Activated T-cell treated with anti-CD3 and anti-CD28 coated beads for 48 hours (primary cell): ENCODE measurements around the gene FBN1.

ENCODE experiments used
- DNase-seq: peaks from one replicate; pipeline ENCODE4 v3.0.0-alpha.2; 2020; ENCODE audit warnings: low read depth

FBN1 gene

DNA sequence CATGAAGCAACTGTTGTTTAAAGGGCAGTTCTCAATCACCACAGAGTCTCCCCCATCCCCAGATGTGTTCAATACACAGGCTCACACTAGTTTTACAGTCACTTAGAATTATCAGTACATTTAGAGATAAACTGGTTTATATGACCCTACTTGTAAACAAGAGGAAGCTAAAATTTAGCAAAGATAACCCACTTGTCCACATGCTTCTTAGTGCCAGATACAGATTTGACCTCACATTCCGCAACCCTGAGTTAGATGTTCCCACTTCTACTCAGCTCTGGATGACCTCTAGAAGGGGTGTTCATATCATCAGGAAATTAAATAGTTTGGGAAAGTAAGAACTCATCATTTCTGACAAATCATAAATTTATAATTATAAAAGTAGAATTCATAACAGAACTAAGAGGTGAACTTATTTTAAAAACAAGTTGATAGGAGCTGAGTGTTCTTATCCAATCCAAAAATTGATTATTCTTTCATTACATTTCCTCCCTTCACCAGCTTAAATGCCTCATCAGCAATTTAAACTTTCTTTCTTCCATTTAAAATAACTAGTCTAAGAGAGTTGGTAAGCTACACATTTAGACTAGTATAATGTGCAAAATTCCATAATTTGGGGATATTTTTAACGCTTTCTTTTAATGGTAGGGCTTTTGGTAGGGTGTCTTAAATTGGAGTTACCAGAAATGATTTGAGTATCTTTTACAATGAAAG is 131.2 kb downstream of the FBN1 start:
- no peak for DNase-seq

DNA sequence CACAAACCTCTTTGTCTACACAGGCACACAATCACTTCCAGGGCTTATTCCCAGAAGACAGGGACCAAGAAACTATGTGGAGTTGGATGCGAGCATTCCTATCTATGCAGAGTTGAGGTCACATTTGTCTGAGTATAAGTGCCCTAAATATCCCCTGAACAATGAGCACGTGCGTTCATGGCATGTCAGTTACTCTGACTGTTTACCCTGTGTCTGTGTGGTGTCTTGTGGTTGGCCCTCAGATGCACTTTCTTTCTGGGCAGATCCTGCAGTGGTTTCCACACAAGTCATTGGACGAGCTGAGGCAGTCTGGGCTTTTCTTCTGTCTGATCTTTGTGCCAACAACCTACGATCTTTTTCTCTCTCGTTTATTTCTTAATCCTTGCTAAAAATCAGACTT is 134.5 kb downstream of the FBN1 start:
- no peak for DNase-seq

DNA sequence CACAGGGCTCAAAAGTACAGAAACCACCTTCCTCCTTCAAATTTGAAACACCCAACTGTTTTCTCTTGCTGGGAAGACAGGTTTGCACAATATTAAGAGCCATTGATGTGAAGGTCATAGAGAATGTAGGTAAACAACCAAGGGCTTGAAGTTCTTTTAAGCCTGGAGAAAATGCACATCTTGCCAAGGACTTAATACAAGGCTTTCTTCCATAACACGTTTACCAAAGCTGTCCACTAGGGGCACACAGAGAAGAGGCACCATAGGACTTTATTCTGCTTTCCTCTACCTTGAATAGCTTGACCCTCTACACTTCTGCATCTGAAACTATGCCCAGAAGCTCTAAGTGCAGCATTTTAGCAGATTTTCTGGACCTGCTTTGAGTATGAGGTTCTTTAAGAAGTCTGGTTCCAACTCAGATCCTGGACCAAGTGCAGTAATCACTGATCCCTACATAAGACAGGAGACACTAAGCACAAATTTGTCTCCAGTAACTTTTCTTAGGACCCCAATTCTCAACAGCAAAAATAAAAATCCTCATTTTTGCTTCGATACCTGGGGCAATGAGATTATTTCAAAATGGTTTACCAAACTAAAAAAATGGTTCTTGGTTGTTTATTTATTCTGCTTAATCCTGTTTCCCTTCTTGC is 138.0 kb downstream of the FBN1 start:
- no peak for DNase-seq

DNA sequence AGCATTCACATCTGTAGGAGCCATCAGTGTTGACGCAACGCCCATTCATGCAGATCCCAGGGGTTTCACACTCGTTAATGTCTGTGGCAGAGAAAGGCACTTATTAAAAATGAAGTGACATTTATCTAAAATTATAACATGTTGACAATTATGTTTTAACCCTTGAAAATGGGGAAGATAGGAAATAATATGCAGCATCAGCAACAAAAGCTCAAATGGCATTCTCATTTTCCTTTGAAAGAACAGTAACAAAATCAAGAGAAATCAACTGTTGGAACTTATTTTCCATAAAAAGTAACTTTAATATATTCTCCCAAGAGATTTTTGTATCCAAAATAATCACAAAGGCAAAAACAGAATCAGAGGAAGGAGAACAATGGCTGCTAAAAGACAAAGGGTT is 140.4 kb downstream of the FBN1 start:
- DNase-seq = no peak

DNA sequence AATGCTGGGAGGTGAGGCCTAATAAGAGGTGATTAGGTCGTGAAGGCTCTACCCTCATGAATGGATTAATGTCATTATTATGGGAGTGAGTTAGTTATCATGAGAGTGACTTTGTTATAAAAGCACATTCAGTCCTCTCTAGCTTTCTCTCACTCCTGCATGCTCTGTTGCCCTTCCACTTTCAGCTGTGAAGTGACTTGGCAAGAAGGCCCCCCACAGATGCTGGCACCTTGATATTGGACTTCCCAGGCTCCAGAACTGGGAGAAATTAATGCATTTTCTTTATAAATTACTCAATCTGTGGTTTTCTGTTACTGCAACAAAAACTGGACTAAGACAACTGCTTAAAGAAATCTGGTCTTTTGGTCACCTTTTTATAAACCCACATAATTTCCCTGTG is 144.3 kb downstream of the FBN1 start:
- no peak for DNase-seq

DNA sequence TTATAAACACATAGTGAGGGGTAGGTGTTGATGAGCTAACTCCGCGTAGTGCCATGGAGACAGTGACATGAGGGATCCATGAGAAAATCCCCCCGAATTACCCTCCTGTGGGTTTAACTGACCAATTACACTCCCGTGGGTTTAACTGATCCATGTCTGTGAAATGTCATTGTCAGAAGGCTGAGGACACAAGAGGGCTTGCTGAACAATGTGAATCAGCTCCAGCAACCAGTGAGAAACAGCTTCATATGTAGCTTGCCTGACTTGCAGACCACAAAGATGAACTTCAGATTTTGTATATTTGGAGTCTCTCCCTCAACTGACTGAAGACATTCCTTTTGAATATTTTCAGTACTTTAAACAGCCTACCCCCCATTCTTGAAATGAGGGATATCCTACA is 144.9 kb downstream of the FBN1 start:
- DNase-seq = no peak

DNA sequence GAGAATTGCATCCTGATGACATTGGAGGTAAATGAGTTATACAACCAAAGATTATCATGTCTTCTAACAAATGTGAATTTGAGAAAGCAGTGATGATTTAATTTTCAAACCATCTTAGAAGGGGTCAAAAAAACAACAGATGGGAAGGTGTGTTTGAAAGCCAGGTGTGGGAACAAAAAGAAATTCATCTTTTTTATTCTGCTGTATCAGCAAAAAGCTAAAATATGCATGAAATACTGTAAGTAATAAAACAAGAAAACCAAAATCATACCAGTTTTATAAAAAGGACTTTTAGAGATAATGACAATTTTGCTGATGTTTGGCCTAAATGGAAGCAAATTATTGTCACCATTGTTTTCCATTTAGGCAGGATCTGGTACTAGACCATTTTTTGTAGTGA is 145.5 kb downstream of the FBN1 start:
- DNase-seq = no peak

DNA sequence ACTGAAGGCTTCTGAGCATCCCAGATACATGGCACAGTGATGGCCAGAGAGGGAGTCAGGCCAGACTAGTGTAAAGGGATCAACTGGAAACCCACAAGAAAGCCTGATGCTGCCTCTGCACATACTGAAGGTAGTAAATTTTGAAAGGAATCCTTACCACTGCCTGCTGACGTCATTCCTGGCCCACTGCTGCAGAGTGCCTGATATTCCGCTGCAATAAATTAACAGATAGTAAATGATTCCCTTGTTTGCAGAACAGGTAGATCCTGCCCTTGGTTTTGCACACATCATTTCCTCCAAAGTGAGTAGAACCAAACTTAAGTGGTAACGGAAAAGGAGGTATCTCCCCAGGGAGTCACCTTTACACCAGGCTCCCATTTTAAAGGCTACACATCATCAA is 146.7 kb downstream of the FBN1 start:
- no peak for DNase-seq

DNA sequence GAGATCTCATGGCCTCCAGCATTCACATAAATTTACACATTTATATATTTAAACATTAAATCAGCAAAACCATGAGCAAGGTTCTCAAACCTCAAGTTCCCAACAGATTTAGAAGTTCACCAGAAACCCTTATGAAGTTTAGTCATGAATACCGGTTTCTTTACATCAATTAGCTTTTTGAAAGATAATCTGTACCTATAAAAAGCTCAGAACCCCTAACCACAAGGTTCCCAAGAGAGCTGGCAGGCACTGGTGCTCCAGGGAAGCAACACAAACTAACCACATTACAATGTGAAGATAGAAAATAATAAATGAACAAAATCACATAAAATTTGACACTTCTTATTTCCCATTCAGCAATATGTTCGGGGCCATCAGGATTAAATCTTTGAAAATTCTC is 150.9 kb downstream of the FBN1 start:
- DNase-seq = no peak

DNA sequence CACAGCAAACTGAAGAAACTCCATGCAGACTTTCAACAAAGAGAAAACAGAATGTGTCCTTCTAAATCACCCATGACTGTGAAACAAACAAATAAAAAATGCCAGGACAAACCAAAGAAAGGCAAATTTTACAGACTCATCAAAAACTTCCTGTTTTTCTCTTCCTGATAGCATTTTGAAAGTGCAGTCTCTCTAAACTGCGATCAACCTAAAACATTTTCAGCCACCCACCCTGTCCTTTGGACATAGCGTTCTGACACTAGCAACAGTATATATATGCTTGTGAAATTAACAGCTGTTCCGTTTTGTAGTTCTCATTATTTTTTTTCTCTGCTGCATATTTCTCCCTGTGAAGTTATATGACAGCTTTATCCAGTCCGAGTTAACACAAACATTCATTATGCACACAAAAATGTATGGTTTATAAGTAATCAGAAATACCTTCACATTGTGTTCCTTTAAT is 151.7 kb downstream of the FBN1 start:
- no peak for DNase-seq

DNA sequence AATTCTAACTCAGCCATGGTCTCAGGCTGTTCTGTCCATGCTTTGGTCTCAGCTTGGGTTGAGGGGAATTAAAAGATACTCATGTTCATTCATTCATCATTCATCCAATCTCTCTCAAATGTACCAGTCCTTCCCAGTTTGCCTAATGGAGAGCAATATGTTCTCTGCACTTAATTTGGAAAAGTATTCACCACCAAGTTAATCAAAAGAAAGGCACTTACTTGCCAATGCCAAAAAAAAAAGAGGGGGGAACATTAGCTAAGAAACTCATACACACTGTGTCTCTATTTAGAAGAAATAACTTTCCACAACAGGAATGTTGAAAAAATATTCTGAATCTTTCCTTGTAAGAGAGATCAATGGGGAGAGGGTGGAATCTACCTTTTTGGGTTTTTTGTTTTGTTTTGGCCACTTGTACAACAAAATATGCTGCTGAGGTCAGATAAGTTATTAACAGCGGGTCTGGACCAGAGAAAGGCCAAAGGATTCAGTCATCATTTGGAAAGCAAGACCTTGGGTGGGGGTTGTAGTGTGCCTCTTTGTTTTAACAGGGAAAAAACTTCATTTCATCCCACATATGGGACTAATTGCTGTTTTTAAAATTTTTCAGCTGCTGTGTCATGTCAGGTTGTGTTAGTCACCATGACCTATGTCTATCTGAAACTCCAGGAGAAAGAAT is 152.3 kb downstream of the FBN1 start:
- DNase-seq = no peak

DNA sequence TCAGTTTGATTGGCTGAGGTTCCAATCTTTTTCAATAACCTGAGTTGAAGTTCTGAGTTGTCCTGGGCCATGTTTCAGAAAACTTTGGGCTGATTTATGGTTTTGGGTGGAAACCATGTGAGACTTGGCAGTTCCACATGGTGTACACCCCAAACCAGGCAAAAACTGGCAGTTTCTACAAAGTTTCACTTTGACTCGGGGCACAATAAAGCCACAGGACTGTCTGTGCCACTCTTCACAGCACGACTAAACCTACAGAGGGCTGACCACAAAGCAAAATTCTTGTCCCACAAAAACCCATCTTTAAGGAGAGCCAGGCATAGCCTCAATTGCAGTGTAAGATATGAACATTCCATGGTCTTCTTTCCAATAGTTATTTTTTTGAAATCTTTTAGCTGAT is 159.3 kb downstream of the FBN1 start:
- no peak for DNase-seq

DNA sequence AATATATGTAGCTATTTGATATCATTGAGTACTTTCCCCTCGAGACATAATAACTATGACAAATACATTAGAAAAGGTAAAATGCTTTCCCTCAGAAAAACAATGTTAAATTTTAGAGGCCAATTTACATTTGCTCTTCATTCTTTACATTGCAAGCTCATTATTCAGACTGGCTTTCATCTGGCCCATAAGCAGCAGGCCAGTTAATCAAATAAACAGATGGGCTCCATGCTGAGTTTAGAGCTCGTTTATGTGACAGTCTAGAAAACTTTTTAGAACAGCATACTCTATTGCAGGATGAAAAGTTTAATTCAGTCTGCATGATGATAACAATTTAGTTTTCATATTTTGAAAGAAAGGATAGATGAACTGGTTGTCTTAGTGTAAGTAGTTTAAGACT is 163.7 kb downstream of the FBN1 start:
- no peak for DNase-seq

DNA sequence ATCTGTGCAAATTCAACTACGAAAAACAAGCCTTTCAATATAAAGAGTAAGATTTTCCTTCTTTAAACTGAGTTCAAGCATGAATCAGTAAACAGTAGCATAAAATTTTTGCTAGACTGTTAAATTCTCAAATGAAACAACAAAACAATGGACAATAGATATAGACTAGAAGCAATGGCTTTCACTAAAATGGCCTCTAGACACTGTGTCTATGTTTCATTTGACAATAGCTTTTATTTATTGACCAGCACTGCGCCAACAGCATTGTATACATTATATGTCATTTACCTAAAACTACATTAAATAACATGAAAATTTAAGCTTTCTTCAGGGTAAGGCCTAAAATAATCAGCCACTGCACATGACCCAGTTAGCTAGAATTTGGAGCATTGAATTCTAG is 165.8 kb downstream of the FBN1 start:
- no peak for DNase-seq

DNA sequence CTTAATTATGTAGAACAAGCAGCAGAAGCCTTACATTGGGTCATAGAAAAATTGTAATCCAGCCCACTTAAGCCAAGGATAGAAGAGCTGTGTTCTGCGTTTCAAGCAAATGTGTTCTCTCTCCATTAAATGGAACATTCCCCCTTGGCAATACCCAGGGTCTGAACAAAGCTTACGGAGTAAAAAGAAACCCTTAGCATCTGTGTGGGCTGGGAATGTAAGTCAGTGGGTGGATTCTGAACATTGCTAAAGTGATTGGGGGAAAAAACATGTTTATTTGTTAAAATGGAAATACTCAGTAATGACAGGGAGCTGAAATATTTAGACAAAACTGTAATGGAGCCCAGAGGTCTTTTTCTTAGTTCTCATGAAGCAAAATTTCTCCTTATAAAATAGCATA is 166.9 kb downstream of the FBN1 start:
- no peak for DNase-seq

DNA sequence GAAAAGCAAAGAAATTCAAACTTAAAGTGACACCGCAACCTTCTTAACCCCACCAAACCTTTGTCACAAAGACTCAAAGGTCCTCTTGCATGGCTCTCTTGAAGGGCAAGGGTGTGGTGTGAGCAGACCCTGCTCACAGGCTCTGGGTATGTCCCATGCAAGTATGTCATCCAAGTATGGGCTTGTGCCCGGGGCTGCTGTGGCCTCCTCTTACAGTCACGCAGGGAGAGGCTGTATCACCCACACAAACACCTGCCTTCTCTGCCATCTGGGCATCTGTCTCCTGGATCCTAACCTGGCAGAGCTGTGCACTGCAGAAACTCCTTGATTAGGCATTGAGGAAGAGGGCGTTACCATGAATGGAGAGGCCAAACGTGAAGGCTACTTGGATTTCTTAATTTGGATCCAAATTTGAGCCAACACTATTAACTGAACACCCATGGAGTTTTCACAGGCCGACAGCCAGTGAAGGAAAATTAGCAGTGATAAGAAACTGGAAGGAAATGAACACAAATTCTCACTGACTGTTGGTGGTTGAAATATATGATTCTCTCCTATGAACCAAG is 167.6 kb downstream of the FBN1 start:
- DNase-seq = no peak

DNA sequence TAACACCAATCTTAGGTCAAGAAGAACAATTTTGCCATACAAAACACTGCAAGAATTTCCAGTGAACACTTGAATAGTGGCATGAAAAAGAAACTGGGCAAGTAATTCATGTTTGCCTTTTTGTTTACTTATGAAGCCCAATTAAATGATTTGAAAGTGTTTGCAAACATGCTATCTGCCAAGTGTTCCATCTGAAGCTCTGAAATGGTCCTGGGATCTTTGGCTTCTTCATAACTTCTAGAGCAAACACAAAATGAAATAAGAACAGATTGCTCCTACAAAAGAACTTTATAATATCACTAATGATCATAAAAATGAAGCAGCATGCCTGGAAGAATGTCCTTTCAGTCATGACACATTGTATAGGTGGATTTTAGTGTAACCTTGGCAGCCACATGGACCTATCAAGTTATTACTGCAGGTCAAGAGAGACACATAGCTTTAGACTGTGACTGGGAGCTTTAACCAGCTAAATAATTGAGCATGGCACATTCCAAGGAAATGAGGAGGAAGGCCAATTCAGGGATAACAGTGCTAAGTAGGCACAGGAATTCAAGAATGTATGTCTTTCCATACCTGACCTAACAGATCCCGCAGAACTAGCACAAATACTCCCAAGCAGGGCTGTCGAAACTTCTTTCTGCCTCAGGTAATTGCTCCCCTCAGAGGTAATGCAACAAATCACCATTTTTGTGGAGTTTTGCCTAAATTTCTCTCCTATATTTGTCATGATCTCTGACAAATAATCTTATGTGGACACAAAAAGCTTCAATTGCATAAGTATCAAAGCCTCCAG is 169.7 kb downstream of the FBN1 start:
- no peak for DNase-seq

DNA sequence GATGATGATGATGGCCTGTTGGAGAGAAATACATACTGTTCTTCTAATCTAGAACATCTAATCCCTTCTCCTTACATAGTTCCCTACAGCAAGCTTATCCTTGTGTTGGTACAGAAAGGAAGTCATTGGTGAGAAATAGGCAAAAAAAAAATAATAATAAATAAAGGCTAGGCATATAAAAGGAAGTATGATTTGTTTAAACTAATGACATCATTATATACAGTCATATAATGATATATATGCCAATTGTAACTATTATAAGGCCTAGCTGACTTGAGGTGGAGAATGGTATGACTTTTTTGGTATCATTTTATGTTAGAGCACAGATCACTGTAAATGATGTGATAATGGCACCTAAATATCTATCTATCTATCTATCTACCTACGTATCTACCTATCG is 171.8 kb downstream of the FBN1 start:
- no peak for DNase-seq

DNA sequence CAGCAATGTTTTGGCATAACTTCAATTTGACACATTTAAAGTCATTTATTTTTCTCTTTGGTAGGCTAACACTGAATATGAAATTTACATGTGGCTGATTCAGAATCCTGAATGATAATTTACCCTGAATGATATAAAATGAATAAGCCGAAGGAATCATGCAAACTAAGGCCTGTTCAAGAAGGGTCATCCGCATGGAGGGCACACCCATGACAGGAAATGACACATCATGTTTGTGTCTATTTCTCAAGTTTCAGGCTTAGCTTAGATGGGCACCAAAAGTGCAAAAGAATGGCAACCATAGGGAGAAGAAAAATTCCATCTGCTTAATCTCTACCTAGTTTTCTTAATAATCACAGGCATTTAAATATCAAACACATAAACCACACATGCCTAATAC is 172.8 kb downstream of the FBN1 start:
- DNase-seq = no peak

DNA sequence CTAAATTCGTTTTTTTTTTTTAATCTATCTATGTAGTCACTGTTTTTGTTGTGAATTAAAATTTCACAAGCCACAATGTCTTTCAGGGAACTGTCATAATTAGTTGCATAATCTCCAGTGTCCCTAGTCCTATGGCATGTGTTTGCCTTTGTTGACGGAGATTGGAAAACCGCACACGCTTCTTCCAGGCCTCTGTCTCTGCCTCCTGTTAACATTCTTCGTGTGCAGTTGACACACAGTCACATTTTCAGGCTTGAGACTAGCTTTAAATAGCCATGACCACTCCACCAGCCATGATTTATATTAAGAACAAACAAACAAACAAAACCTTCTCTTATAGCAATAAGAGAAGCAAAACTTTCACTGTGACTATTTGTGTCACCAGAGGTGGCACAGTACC is 174.4 kb downstream of the FBN1 start:
- no peak for DNase-seq

DNA sequence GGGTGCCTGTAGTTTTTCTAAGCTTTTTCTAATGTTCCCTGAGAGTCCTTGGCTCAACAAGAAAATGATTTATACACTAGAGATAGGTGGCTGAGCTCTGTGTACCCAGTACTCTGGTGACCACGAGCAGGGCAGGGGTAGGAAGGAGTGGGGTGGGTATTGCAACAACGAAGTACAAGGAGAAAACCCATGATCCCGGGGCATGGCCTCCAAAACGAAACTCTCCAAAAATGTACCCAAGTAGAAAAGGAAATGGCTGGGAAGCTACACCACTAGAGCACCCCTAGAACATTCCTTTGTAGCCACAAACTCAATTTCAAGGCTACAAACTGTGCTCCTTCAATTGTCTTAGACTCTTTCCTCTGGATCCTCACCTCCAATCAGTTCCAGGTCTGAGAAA is 175.4 kb downstream of the FBN1 start:
- DNase-seq = no peak

DNA sequence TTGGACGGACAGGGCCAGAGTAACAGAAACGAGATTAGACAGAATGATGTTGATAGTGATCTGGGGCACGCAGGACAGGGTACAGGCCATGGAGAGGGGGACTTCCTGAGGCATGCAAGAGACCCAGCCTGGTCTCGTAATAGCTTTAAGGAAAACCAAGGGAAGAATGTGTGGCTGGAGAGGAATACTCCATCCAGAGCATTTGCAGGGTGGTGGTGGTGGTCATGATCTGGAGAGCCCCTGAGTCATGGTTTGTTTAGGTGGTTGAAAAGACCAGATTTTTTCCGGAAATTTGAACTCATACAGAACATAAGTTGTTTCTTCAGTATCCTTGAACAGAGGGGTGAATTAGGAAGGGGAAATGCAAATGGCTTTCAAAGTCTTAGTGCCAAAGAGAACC is 175.8 kb downstream of the FBN1 start:
- no peak for DNase-seq
